NCI-H2196 treated with DMSO at 0.1 percent for 48 hours (cell line): ENCODE results near the gene RBMS1.
A peak's percentile ranks its signal among the peaks of the same experiment; 100 is the strongest.

Source experiments
- DNase-seq: peaks from one replicate; lab custom pipeline; 2025; ENCODE audit not compliant: unreplicated experiment; lab: John Stamatoyannopoulos, UW

The RBMS1 gene

GRCh38 chr2:160261732-160262131, 231.9 kb downstream of the RBMS1 start:
- DNase-seq, result no peak

DNA sequence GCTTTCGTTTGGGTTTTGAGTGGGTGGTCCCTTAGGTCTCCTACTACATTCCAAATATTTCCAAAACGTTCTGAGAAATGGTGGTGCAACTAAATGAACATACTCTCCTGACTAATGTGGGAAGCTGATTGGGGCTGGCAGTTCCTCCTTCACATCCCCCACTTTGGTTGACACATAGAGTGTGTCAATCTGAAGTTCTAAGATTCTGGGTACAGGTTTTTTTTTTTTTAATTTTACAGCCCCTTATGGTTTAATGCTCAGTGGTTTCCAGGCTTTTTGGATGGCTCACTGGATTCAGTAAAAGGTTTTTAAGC, 235.2 kb downstream of the RBMS1 start:
- no peak for DNase-seq

- DNase-seq, result no peak
Measured at GRCh38 chr2:160257743-160258491, 235.7 kb downstream of the RBMS1 start.

DNA sequence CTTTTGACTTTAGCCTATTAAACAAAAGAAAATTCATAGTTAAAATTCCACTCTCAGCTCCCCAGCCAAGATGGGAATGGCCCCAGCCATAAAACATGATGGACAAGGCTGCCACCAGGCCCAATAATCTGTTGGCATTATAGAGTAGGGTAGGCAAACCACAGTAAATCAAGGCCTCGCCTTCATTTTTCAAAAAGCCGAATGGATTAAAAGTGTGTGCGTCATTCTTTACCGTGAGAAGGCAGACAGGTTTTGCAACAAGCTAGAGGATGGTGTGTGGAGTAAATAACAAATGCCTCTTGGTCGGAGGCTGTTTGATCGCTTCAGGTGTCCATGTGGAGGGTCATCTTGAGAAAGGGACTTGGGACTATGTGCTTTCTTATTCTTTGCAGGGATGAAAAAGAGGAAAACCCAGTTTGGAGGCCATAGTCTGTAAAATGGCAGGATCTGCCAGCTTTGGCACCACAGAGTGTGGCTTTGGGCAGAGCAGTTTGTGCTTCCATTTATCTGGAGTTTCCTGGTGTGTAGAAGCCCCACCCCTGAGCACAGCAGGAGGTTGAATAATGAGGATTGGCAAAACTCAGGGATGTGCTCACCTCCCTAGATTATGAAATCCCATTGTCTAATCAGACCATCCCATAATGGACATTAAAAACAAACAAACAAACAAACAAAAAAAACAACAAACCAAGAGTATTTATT, 236.4 kb downstream of the RBMS1 start:
- DNase-seq, result no peak

DNA sequence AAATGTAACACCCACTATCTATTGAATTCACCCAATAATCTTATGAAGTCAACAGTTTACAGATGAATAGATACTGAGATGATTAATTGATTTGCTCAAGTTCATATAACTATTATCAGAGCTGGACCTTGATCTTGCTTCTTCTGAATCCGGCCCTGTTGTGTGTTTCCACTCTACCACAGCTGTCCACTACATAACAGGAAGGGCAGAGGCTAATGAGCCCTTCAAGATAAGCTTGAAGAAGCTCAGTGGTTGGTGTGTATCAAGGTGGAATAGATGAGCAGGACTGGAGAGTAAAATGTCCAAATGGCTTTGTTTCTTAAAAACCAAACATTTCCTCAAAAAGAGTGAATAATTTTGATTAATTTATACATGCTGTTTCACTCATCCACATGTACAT, 237.1 kb downstream of the RBMS1 start:
- no peak for DNase-seq

DNA sequence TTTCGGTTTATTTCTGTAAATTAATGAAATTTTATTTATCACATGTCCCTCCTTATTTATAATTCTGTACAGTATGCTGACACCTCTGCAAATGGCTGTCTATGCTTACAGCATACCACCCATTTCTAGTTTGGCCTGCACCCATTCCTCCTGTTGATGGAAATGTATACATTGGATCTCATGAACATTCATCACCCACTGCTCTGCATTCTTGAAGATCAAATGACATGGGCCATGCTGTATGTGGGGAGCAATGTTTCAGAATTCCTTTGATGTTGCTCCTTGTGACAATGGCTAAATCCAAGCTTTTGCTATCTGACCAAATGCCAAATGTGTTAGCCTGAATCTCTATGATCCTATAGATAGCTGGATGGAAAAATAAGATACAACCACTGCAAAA, 238.2 kb downstream of the RBMS1 start:
- DNase-seq, result no peak

DNA sequence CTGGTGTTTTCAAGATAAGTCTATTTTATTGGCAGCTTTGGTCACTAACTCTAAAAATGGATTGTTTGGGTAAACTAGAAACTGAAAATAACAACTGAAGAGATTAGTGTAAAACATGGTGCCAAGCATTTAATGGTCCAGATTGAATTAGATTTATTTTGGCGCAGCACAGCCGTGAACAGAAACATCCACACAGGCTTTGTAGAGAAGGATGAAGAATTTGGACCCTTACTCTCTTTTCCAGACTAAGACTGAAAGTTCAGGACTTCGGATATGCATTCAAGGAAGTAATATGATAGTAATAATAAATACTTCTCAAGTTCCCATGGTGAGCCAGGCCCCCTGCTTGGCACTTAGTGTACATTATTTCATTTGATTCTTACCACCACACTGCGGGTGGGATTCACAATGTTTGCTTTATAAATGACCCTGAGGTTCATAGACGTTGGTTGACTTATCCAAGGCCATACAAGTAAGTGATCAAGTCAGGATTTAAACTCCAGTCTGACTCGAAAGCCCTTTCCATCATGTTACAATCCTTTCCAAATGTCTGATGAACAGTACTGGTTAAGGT, 239.3 kb downstream of the RBMS1 start:
- no peak for DNase-seq

DNA sequence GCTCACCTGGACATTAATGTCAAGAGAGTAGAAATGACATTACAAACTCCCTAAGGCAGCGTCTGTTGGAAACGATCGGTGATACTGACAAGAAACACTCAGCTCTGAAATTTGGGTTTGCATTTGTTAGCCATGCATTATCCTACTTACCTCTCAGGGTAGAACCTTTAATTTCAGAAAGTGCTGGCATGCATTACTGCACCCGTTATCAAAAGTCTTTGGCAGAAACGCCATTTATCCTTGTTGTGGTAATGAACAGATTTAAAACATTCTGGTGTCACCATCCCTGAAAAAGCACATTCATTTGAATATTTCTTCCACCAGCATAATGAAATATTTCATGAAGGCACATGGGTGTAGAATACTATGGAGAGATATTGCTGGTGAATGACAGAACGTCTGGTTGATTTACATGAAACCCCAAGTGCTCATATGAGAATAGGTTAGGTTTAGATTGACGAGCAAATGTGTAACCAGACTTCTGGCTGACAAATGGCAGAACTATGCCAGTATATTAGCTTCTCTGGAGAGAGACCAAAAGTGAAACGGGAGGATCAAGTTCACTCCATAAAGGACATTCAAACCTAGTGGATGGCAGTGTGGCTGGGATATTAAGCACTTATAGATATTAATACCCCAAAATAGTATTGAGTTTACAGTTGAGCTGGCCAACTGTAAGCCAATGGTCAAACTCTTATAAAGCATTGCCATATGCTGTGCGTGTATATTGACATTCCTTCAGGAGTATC, 240.0 kb downstream of the RBMS1 start:
- no peak for DNase-seq

DNA sequence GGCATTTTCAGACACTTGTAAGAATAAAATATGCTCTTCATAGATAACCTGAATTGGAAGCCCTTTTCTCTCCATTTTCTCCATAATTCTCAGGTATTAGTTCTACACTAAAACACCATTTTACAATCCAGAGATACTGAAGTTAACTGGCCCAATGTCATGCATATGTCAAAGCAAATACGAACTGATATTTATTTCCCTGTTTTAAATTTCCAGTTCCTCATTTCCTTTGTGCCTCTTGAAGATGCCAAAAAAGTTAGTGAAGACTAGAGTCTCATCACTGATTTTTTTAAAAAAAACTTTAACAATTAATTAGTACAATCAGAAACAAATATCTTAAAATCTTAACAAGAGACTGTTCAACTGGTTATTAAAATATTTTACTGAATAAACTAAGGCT, 240.7 kb downstream of the RBMS1 start:
- no peak for DNase-seq

GRCh38 chr2:160252278-160252887, 241.2 kb downstream of the RBMS1 start:
- peak; percentile 3 for DNase-seq

DNA sequence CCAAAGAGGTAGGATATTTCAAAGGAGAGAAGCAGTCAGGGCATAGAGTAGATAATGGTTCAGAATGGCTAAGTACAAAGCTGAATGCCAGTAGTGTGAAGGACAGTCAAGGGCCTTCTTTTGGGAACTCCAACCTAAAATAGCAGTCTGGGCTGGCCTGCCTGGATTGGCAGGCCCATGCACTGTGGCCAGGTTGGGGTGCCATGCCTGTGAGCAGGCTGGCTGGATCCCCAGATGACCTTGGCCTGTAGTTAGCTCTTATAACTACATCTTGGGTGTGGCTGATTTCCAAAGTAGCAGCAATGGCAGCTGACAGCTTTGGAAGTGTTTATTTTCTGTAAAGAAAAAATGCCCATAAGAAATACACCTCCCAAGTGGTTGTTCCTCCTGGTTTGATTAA, 242.0 kb downstream of the RBMS1 start:
- no peak for DNase-seq

DNA sequence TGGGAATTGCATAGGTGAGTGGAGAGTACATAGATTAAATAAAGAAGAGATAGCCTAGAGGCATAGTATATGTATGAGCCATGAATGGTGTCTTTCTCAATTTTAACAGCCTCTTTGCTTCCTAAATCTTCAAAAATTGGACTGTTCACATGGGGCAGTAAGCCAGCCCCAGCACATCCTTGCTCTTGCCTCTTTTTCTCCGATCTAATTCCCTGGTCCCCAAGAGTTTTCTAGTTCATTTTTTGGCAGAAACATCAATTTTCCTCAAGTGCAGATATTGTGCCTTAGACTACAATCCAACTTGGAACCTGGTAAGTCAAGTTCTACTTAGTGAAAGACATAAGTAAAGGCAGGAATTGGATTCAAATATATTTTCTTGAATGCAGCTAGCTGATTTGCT, 243.7 kb downstream of the RBMS1 start:
- DNase-seq, result no peak

DNA sequence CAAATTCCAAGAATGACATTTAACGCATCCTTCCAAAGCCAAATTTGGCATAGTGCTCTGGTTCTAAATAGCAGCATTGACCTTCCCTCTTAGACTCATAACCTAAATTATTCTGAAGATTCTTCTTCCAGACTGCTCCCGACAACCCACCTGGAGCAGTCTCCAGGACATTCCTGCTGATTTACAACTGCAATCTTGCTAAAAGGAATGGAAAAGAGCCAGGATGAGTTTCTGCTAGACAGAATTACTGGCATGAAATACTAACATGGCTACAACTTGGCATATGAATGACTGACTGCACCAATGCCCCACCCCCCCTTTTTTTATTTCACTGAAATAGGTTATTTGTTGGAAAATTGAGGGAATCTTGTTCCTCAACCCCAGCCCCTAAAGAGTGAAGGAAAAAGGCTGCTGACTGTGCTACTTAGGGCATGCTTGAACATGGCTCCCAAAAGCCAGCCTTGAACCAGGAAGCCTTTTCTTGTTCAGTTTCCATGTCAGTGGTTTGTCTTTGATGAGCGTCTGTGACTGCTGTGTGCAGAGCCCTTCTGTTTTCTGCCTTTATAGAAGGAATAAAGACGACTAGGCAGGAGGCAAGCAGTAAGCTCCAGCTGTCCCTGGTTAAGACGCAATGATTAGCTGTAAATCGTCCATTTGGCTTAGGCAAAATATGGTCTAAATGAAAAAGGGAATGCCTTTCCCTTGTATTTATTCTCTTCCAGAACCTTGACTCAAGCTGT, 246.1 kb downstream of the RBMS1 start:
- DNase-seq, result no peak

- DNase-seq, result no peak
Measured at GRCh38 chr2:160246356-160246755, 247.3 kb downstream of the RBMS1 start.

DNA sequence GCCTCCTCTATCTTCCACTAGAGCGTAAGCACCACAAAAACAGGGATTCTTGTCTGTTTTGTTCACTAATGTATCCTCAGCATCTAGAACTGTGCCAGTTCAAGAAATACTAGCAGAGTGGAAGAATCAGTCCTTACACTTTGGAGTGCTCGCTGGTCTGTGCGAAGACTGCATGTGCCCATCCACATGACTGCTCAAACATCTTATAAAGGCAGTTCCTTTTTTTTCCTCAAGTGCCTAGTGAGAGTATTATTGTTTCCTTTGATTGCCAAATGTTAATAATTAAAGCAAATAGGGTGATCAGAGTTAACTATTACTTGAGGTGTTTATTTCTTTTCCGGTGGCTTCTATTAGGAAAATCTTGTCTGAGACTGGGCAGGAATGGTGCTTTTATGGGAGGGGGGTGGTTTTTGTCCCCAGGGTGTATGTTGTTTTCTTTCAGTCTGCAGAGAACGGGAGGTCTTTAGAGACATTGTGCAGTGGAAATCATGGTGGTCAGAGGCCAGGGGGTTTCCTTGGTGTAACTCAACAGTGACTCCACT, 247.9 kb downstream of the RBMS1 start:
- DNase-seq, result no peak

GRCh38 chr2:160242893-160243564, 250.6 kb downstream of the RBMS1 start:
- no peak for DNase-seq

DNA sequence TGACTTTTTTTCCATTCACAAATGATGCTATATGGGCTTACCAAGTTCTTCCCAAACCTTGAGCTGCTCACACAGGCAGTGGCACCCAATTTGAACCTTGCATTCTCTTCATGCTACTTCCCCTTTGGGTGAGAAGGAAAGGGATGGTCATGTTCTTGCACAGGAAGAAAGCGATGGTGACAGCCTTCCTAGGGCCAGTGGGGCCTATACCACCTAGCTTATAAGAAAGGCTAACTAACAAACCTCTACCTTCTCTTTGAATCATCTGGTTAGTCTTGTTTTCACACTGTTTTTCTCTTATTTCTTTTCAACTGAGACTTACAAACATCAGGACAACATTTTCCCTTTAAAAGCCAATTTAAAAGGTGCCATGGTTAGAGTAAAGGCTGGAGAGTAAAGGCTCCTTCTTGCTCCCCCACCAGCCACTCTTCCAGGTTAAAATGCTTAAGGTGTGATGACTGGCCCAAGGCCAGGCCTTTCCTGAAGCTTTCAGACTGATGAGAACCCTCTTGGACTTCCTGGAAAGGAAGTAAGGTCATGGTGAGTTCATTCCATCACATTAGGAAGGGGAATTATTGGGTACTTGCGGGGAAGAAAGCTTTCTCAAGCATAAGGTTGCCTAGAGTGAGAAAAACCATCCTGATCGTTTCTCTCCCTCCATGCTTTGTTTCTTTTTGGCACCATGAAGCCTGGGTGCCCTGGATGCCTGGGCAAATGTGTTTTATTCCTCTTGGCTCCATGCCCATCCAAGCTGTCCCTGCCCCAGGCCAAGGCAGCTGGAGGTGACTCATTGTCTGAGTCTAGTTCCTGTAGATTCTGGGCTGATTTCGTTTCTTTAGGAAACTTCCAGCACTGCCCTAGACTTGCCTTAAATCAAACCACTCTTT, 252.1 kb downstream of the RBMS1 start:
- peak; percentile 6 for DNase-seq

GRCh38 chr2:160239436-160239835, 254.2 kb downstream of the RBMS1 start:
- DNase-seq, result no peak

DNA sequence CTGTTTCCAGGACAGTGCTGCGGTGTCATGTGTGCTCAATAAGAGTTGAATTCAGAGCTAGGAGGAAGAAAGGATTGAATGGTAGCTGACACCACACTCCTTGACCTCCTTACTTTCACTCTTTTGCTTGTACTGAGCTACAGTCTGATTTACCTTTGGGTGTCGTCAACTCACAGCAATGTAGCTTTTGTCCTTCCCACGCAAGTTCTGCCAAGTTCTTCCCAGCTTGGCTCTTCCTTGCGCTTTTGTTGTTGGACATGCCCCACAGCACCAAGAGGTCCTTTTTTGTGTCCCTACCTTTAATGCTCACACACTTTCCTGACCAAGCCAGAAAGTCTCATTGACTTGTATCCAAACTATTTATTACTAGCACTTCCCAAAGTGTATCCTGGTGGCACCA, 255.2 kb downstream of the RBMS1 start:
- no peak for DNase-seq
